Nucleus accumbens (tissue), 56 donors: ENCODE measurements around the gene NES.

Source experiments
- DNase-seq, 56 donors: peaks; one replicate each; lab custom pipeline; 2025; lab: John Stamatoyannopoulos, UW

NES gene

DNA sequence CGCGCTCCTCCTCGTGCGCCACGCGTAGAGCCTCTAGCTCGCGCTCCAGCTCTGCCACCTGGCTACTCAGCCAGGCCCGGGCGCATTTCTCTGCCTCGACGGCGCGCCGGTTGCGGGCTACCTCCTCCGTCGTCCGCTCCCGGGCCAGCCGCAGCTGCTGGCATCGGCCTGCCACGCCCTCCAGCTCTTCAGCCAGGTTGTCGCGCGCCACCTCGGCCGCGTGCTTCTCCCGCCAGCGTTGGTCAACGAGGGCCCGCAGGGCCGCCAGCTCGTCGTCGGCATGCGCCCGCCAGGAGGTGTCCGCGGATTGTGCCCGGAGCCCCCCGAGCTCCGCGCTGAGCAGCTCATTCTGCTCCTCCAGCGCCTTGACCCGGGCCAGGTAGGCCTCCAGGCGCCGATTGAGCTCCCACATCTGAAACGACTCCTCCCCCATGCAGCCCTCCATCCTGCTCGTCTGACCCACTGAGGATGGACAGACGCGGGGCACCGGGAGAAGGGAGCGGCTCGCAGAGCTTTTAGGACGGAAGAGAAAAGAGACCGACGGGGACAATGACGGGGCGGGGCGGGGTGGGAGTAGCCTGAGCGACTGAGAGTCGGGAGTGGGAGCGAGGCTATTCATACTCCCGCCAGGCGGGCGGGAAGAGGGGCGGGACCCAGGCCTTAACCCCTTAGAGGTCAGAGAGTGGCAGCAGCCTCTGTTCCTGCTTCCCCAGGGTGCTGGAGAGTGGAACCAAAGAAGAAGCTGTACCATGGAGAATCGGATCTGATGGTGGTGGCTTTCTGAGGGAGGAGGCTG is at the start of gene NES:
NES (minus strand) TSS at position 588 of the 796 bp plus-strand sequence; CDS start at position 445, 143 bp downstream.
- DNase-seq, result peak in 43 of 56 donors; percentile 18 to 75 (median 39)

- peak in 7 of 56 donors; percentile 11 to 51 (median 21) for DNase-seq
These were observed 49.5 kb upstream of the NES start for GRCh38 chr1:156726549-156727226.

DNA sequence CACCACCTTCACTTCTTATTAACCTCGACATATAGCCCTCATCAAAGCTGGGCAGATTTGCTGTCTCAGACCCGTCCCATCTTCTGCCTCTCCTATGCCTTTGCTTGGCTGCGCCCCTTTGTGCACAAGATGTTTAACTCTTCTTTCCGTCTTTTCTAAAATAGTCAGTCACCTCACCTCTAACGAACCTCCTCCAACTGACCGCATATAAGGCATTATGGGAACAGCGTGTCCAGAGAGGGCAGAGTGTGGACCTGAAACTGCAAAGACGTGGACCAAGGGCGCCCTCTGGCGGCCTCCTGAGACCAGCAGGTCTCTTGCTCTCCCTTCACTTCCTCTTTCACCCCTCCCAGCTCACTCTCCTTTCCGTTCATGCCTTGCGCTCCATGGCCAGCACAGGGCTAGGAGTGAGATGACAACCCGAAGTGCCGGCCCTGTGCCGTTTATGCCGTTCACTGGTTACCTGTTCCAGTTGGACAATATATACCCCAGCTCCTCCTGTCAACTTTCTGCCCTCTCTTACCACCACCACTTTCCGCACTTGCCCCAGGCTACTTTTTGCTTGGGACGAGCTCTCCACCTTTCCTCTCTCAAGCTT is 48.6 kb upstream of the NES start:
- DNase-seq, result peak in 52 of 56 donors; percentile 22 to 91 (median 72)

DNA sequence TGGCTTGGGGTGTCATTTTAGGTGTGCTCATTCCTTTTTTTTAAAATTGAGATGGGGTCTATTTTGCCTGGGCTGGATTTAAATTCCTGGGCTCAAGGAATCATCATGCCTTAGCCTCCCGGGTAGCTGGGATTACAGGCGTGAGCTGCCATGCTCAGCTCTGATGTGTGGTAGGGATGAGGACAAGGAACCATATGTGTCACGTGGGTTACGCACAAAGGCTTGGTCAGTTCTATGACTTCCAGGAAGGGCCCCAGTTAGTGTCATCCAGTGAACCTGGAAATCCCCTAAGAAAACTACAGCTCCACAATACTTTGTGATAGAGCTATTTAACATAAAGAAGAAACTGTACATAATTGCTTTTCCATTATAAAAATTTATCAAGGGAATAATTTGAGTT is 44.3 kb upstream of the NES start:
- no peak for DNase-seq

GRCh38 chr1:156721131-156721530 is 43.9 kb upstream of the NES start:
- no peak for DNase-seq

GRCh38 chr1:156717351-156717750 is 40.1 kb upstream of the NES start:
- no peak for DNase-seq

GRCh38 chr1:156714830-156715229 is 37.6 kb upstream of the NES start:
- no peak for DNase-seq

DNA sequence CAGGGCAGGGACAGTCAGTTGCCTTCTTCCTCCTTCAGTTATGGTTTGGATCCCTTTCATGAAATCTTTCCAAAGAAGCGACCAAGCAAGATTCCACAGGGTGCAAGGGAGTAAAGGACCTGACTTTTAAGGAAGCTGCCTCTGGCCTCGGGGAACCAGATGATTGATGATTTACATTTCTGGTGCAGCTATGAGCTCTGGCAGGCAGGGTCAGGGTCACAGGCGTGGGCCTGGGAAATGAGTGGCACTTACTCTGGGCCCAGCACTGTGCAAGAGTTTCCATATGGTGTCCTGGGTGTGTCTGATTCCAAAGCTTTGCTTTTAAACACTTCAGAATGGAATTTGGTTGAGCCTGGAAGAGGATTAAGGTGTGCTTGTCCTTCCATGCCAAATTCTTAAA is 35.4 kb upstream of the NES start:
- no peak for DNase-seq

- no peak for DNase-seq
These were observed 34.0 kb upstream of the NES start for GRCh38 chr1:156711011-156711817.

DNA sequence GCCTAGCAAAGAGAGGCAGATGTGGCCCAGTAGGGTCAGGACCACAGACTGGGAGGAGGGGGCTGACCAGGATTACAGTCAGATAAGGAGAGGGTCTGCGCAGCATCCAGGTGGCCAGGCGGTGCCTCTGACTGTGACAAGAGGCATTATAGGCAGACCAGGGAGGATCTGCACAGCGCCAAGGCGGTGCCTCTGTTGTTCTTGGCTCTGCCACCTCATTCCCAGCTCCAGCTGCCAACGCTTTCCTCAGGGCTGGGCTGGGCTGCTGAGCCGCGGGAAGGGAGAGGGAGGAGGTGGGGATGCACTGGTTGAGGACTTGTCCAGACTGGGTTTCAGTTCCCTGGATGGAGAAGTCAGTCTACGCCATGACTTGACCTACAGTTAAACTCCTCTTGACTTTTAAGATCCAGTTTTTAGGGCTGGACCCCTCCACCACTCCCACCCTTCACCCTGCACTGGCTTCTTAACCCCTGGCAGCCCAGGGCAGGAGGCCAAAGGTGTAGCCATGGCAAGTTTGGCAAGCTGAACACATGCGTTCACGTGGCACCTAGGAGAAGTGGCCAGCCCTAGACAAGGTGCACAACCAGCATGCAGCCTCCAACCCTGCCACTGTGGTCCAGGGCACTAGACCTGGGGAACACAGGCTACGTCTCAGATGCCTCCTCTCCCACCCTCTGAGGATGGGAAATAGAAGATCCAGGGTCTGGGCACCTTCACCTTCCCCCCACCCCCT is 32.7 kb upstream of the NES start:
- peak in 25 of 56 donors; percentile 5 to 61 (median 28) for DNase-seq

- DNase-seq, result no peak
These were observed 31.8 kb upstream of the NES start for GRCh38 chr1:156709031-156709430.

GRCh38 chr1:156708218-156708661 is 31.0 kb upstream of the NES start:
- no peak for DNase-seq

GRCh38 chr1:156707417-156708217 is 30.4 kb upstream of the NES start:
- no peak for DNase-seq

GRCh38 chr1:156706657-156707416 is 29.6 kb upstream of the NES start:
- peak in 22 of 56 donors; percentile 7 to 80 (median 24) for DNase-seq

DNA sequence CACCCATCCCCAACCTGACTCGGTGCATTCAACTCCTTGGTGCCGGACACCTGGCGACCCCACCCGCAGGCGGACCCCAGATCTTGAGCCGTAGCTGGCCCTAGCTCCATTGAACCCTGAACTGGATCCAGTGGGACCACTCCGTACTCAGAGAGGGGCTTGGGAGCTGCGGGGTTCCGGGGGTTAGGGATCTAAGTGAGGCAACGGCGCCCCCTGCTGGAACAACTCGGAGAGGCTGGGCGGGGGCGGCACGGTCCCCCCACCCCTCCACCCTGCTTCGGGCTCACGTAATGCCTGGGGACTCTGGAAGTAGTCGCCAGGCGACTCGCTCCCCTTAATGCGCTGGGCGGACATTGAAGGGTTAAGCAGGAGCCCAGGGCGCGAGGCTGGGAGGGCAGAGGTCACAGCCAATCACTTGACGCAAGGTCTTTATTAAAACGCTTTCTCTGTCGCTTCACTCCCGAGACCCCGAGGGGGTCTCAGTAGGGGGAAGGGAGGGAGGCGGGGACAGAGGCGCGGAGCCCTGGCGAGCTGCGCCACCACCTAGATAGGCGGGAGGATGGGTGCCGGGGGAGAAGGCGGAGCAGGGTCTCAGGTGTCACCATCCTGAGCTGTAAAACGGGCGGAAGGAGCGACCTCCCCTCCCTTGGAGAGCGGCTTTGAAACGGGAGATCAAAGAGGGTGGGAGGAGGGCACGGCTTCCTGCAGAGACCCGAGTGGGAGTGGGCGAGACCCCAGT is 28.9 kb upstream of the NES start:
- peak in 39 of 56 donors; percentile 10 to 82 (median 36) for DNase-seq

- peak in 10 of 56 donors; percentile 21 to 67 (median 39) for DNase-seq
These were observed 28.2 kb upstream of the NES start, which contains the start of gene CRABP2 for GRCh38 chr1:156705321-156705917. Gene CRABP2 (minus strand): TSS chr1:156705583. CDS start chr1:156705446, 137 bp downstream.

GRCh38 chr1:156704930-156705320 is 27.7 kb upstream of the NES start:
- DNase-seq, result peak in 10 of 56 donors; percentile 4 to 49 (median 14)
